ENCODE results near the gene EAPP.
A peak's percentile ranks its signal among the peaks of the same experiment; 100 is the strongest.
"Not testable (repeated sequence)": the region's sequence is repeated elsewhere in the genome, so short reads cannot be mapped to it uniquely, and the experiment has no call there.

The EAPP gene

GRCh38 chr14:34539407-34540180 is at the start of gene EAPP:
Gene EAPP (minus strand): TSS chr14:34539701. CDS start chr14:34539628, 73 bp downstream.
- DNase-seq = peak; percentile 99

GRCh38 chr14:34583525-34583924 is 44.0 kb upstream of the EAPP start:
- no peak for DNase-seq

GRCh38 chr14:34582117-34582680 is 42.7 kb upstream of the EAPP start:
- no peak for DNase-seq

- DNase-seq = no peak
Observed at GRCh38 chr14:34580381-34580780, 40.9 kb upstream of the EAPP start.

GRCh38 chr14:34571771-34572170 is 32.3 kb upstream of the EAPP start:
- DNase-seq = no peak

GRCh38 chr14:34569750-34570149 is 30.2 kb upstream of the EAPP start:
- peak; percentile 26 for DNase-seq

GRCh38 chr14:34568803-34569202 is 29.3 kb upstream of the EAPP start:
- no peak for DNase-seq

- DNase-seq = no peak
Observed at GRCh38 chr14:34562776-34563150, 23.3 kb upstream of the EAPP start.

- not testable (repeated sequence) for DNase-seq
Observed at GRCh38 chr14:34562037-34562775, 22.7 kb upstream of the EAPP start.

GRCh38 chr14:34556498-34556829 is 17.0 kb upstream of the EAPP start:
- not testable (repeated sequence) for DNase-seq

GRCh38 chr14:34555583-34556497 is 16.3 kb upstream of the EAPP start:
- DNase-seq = not testable (repeated sequence)

GRCh38 chr14:34554540-34555250 is 15.2 kb upstream of the EAPP start:
- peak; percentile 55 for DNase-seq

GRCh38 chr14:34549276-34549966 is 9.9 kb upstream of the EAPP start:
- DNase-seq = not testable (repeated sequence)

- DNase-seq = peak; percentile 16
Observed at GRCh38 chr14:34548472-34548981, 9.0 kb upstream of the EAPP start.

- not testable (repeated sequence) for DNase-seq
Observed at GRCh38 chr14:34547136-34547520, 7.6 kb upstream of the EAPP start.

GRCh38 chr14:34546272-34547135 is 7.0 kb upstream of the EAPP start:
- DNase-seq = not testable (repeated sequence)

- DNase-seq = not testable (repeated sequence)
Observed at GRCh38 chr14:34540181-34541059, 919 bp upstream of the EAPP start.

GRCh38 chr14:34538871-34539406 is 562 bp downstream of the EAPP start:
- DNase-seq = no peak

- DNase-seq = not testable (repeated sequence)
Observed at GRCh38 chr14:34538096-34538495, 1.4 kb downstream of the EAPP start.
